GM21367 (cell line): Measurements from ENCODE around the gene KIF3C.
"Not testable (repeated sequence)": the region's sequence is repeated elsewhere in the genome, so short reads cannot be mapped to it uniquely, and the experiment has no call there.

Source experiments
- ATAC-seq: cut with Tn5 transposase; IDR thresholded peaks from one replicate; pipeline ENCODE4 v1.9.1; 2021; ENCODE audit not compliant: unreplicated experiment

KIF3C gene

GRCh38 chr2:26000561-26001082 lies 18.3 kb upstream of the KIF3C start:
- ATAC-seq = no peak

GRCh38 chr2:25999406-25999805 lies 17.1 kb upstream of the KIF3C start:
- ATAC-seq = not testable (repeated sequence)

GRCh38 chr2:25998816-25999383 lies 16.6 kb upstream of the KIF3C start:
- not testable (repeated sequence) for ATAC-seq

GRCh38 chr2:25996844-25997243 lies 14.5 kb upstream of the KIF3C start:
- no peak for ATAC-seq

GRCh38 chr2:25994509-25994908 lies 12.2 kb upstream of the KIF3C start:
- ATAC-seq = no peak

- ATAC-seq = no peak
Observed at GRCh38 chr2:25993049-25993448, 10.8 kb upstream of the KIF3C start.

- no peak for ATAC-seq
Observed at GRCh38 chr2:25992556-25992955, 10.3 kb upstream of the KIF3C start.

- no peak for ATAC-seq
Observed at GRCh38 chr2:25991965-25992364, 9.7 kb upstream of the KIF3C start.

GRCh38 chr2:25989154-25989553 lies 6.9 kb upstream of the KIF3C start:
- ATAC-seq = no peak

GRCh38 chr2:25988134-25988533 lies 5.8 kb upstream of the KIF3C start:
- no peak for ATAC-seq

GRCh38 chr2:25983735-25984134 lies 1.4 kb upstream of the KIF3C start:
- ATAC-seq = no peak

GRCh38 chr2:25982968-25983280 lies 627 bp upstream of the KIF3C start:
- no peak for ATAC-seq

- ATAC-seq = no peak
Observed at GRCh38 chr2:25981596-25982272, 563 bp downstream of the KIF3C start.

GRCh38 chr2:25980951-25981350 lies 1.3 kb downstream of the KIF3C start:
- no peak for ATAC-seq

- ATAC-seq = no peak
Observed at GRCh38 chr2:25980076-25980887, 2.0 kb downstream of the KIF3C start.

- ATAC-seq = no peak
Observed at GRCh38 chr2:25979001-25979400, 3.3 kb downstream of the KIF3C start.

GRCh38 chr2:25977768-25978167 lies 4.5 kb downstream of the KIF3C start:
- ATAC-seq = no peak

GRCh38 chr2:25976983-25977741 lies 5.1 kb downstream of the KIF3C start:
- ATAC-seq = no peak

GRCh38 chr2:25972049-25972823 lies 10.1 kb downstream of the KIF3C start:
- ATAC-seq = no peak

- ATAC-seq = no peak
Observed at GRCh38 chr2:25971596-25971995, 10.7 kb downstream of the KIF3C start.
